HG03575 (cell line): ENCODE data around the gene SBK1.
"Not testable (repeated sequence)": the region's sequence is repeated elsewhere in the genome, so short reads cannot be mapped to it uniquely, and the experiment has no call there.

ENCODE experiments used
- ATAC-seq: cut with Tn5 transposase; IDR thresholded peaks from one replicate; pipeline ENCODE4 v1.9.1; 2021; ENCODE audit not compliant: unreplicated experiment, insufficient number of reproducible peaks, low FRiP score; ENCODE audit errors: extremely low read depth

SBK1 gene

GRCh38 chr16:28291651-28292626 lies at the start of gene SBK1:
Gene SBK1, plus strand, starts transcription at chr16:28292525. Its CDS starts 24,867 bp downstream, at chr16:28317392.
- no peak for ATAC-seq

- not testable (repeated sequence) for ATAC-seq
Observed at GRCh38 chr16:28249483-28249882, 42.8 kb upstream of the SBK1 start.

DNA sequence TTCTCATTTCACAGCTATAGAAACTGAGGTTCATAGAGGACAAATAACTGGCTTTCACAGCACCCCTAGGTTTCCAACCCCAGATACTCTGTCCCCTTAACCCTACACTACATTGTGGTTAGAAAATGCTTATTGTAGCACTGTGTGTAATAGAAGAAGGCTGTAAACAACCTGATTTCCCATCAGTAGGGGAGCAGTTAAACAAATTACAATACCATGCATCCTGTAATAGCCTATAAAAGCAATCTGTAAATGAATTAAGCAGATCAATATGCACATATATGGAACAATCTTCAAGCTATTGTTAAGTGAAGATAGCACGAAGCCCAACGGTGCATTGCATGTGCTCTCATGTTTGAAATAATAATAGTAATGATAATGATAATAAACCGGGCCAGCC lies 41.3 kb upstream of the SBK1 start:
- ATAC-seq: no peak

DNA sequence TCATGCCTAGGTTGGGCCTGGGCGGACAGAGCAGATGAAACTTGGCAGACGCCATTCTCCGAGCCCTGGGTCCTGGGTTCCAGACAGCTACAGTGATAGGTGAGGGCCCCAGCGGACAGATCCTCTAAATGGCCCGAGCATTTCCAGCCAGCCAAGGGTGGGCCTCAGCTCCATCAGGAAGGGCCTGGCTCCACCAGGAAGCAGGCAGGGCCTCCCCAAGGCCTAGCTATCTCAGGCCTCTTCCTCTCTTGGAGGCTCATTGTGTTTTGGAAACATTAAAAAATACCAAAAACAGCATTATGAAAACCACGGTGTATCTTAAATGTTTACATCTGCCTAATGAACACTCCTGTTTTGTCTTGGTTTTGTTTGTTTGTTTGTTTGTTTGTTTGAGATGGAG lies 38.2 kb upstream of the SBK1 start:
- ATAC-seq: no peak

- ATAC-seq: no peak
Observed at GRCh38 chr16:28255838-28256237, 36.5 kb upstream of the SBK1 start.

DNA sequence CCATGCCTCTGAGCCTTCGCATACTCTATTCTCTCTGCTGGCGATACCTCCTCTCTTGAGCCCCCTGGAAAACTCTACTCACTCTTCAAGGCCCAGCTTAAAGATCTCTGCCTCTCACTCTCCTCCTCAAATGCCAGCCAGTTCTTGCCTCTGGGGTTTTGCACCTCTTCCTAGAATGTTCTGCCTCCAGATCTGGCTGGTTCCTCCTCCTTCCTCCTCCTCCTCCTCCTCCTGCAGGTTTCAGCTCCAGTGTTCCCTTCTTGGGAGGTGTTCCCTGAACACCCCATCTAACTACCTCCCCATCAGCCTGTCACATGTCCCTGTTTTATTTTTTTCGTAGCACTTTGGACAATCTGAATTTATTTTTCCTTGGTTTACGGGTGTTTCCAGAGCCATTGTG lies 35.1 kb upstream of the SBK1 start:
- ATAC-seq: no peak

GRCh38 chr16:28258567-28258966 lies 33.8 kb upstream of the SBK1 start:
- ATAC-seq: no peak

DNA sequence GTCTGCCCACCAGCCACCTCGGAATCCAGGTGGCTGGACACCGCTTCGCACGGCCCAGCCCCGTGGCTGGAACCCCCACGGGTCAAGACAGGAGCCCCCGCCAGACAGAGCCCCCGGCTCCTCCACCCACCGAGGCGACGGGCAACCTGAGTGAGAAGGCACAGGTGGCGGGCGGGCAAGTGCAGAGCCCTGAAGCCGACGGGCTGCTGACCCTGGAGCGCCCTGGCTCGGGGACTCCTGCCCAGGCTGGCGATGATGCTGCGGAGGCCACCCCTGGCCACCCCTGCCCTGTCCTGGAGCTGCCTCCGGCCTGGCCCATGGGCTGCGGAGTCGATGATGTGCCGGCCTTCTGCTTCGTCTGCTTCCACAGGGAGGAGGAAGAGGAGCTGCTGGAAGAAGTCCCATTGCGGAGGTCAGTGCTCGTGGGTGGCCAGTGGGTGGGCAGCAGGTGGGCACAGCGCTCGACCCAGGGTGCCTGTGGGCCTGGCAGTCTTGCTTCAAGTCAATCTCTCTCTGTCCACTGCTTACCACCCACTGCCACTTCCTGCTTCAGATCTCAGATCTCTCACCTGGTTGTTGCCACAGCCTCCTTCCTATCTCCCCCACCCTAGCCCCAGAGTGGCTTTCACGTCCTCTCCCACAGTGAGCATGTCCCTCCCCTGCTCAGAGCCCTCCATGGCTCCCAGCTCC lies 33.1 kb upstream of the SBK1 start:
- ATAC-seq: no peak

DNA sequence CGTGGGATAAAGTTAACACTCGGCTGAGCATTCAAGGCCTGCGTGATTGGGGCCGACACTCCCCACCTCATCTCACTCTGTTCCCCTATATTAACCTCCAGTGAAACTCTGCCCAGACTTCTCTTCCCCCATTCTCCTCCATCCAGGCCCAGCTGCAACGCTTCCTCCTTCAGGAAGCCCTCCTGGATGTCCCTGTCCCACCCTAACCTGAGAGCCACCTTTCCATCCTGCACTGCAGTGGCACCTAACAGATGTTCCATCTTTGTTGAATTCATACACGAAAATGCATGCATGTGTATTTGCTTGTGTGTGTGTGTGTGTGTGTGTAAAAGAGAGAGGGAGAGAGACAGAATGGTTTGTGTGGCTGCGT lies 32.6 kb upstream of the SBK1 start:
- ATAC-seq: no peak

DNA sequence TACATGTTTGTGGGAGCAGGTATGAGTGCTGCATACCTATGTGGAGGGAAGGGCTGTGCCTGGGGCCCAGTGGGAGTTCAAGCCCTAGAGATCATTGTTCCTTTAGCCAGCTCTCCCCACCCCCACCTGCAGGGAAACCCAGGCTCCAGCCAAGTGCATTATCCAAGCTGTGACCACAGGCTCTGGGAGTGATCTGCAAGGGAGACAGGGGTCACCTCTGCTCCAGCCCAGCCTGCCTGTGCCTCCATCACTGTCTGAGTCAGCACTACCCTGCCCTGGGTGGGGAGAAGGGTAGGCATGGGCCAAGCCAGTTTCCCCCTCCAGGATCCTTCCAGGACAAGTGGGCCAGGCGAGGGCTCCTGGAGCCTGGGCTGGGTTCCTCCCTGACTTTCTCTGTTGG lies 32.1 kb upstream of the SBK1 start:
- ATAC-seq: no peak

- ATAC-seq: no peak
Observed at GRCh38 chr16:28261942-28262341, 30.4 kb upstream of the SBK1 start.

DNA sequence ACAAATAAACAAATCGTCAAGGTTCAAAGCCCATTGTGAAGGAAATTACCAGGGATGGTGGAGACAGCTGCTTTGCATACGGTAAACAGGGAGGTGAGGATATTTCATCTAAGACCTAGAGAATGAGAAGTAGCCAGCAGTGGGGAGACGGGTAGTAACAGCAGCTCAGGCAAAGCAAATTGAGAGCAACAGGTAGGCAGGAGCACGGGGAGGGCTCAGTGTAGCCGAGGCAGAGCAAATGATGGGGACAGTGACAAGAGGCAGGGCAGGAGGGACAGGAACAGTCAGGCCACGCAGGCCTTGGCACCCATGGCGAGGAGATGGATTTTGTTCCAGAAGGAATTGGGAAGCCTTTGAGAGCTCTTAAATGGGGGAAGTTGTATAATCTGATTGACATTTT lies 29.0 kb upstream of the SBK1 start:
- ATAC-seq: no peak

DNA sequence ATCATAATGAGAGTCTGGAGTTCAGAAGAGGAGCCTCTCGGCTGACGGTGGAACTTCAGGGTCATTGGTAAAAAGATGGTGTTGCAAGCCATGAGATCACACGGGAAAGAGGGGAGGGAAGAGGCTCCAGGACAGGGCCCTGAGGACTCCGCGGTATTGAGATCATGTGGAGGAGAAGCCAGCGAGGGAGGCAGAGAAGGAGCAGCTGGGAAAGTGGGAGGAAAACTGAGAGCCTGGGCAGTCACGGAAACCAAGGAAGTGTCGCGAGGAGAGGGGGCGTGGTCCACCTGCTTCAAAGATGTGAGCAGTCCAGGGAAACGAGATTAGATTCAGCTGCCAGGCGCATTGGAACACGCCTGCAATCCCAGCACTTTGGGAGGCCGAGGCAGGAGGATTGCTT lies 27.7 kb upstream of the SBK1 start:
- ATAC-seq: no peak

GRCh38 chr16:28265822-28266221 lies 26.5 kb upstream of the SBK1 start:
- ATAC-seq: no peak

GRCh38 chr16:28267356-28267755 lies 25.0 kb upstream of the SBK1 start:
- no peak for ATAC-seq

GRCh38 chr16:28273511-28273910 lies 18.8 kb upstream of the SBK1 start:
- ATAC-seq: no peak

- no peak for ATAC-seq
Observed at GRCh38 chr16:28274676-28275075, 17.6 kb upstream of the SBK1 start.

DNA sequence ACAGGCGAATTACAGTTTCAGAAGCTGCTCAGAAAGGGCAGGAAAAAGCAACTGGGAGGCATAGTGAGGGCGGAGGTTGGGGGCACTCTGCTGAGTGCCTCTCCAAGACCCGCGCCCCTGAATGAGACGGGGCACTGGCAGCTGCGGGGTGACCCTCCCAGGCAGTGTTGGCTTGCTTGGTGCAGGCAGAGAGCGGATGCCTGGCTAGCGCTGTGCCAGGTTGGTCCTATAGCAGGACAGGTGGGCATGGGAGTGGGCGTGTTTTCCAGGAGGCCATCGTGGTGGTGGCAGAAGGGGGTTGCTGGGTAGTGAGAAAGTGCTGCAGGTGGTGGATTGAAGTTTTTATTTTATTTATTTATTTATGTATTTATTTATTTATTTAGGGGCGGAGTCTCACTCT lies 16.0 kb upstream of the SBK1 start:
- ATAC-seq: no peak

DNA sequence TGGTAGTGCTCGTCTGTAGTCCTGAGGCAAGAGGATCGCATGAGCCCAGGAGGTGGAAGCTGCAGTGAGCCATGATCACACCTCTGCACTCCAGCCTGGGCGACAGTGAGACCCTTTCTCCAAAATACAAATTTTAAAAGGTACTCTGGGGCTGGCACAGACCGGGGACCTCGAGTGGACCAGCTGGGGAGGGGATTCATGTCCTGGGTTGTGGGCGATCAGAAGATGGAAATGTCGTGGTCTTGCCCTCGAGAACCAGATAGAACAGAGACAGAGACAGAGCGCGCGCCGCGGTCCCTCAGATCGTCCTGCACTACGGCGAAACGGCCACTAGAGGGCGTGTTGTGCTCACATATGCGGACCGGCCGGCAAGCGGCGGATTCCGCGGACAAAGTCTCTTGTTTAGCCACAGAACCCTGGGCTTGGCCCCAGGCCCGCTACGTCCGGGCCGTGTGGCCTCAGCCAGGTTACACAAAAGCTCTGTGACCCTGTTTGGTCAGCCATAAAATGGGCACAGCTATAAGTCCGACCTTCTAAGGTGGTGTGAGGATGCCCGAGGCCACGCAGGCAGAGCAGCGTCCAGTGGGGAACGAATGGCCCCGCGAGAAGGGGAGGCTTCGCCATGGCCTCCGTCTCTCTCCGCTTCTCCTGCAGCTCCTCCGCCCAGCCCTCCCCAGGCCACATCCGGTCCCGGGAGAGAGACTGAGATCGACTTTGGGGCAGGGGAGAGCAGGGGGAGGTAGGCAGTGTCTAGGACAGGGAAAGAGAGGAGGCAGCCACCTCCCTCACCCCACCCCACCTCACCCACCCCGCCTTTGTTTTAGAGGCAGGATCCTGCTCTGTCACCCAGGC lies 14.6 kb upstream of the SBK1 start:
- ATAC-seq: no peak
